NCI-H1436 treated with DMSO at 0.1 percent for 48 hours (cell line): ENCODE results near the gene DSCAML1.

Experiments used
- DNase-seq: peaks from one replicate; lab custom pipeline; 2025; lab: John Stamatoyannopoulos, UW

DSCAML1 gene

GRCh38 chr11:117830674-117831351, 33.8 kb upstream of the DSCAML1 start:
- DNase-seq, result no peak

- DNase-seq, result no peak
Measured at GRCh38 chr11:117830072-117830471, 33.1 kb upstream of the DSCAML1 start.

GRCh38 chr11:117829369-117829725, 32.3 kb upstream of the DSCAML1 start:
- DNase-seq, result no peak

DNA sequence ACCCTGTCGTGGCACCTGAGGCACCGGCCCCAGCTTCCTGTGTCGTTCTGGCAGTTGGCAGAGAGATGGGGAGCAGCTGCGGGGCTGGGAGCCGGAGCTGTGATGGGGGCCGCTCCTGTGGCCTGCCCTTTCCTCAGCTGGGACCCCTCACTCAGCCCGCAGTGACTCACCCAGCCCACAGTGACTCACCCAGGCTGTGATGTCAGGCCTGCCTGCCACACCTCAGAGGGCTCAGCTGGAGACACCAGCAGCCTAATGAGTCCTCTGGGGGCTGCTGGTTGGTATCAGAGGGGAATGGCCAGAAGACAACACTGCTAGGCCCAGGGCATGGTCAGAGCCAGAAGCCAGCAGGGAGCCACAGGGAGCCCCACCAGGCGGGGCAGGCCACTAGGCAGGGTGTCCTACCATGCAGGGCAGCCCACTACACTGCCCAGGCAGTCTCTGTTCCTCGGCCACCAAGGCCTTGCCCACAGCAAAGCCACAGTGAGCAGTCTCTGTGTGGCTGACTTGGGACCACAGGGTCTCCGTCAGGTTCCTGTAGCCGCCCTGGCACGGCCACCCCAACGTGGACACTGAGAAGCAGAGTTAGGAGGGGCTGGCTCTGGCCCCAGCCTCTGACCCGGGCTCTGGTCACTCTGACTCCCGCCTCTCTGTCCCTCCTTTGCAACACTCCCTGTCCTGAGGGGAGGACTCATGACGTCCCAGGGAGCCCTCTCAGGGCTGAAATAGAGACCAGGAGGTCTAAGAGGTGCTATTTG, 31.8 kb upstream of the DSCAML1 start:
- DNase-seq, result no peak

- no peak for DNase-seq
Measured at GRCh38 chr11:117827521-117828511, 30.8 kb upstream of the DSCAML1 start.

GRCh38 chr11:117826832-117827231, 29.8 kb upstream of the DSCAML1 start:
- no peak for DNase-seq

DNA sequence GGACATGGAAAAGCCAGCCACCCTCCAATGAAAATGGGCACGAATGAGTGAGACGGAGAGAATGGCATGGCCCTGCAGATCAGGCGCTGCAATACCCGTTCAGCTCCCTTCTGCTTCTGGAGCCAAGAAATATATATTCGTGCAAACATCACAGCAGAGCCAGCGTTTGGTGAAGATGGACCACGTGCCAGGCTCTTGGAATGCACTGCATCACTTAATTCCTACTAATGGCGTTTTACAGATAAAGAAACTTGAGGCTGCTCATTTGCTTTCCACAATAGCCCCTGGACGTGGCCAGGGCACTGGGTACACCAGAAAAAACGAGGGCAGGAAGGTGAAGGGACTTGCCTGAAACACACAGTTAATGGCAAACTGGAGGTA, 29.2 kb upstream of the DSCAML1 start:
- DNase-seq, result no peak

GRCh38 chr11:117825538-117826189, 28.6 kb upstream of the DSCAML1 start:
- no peak for DNase-seq

DNA sequence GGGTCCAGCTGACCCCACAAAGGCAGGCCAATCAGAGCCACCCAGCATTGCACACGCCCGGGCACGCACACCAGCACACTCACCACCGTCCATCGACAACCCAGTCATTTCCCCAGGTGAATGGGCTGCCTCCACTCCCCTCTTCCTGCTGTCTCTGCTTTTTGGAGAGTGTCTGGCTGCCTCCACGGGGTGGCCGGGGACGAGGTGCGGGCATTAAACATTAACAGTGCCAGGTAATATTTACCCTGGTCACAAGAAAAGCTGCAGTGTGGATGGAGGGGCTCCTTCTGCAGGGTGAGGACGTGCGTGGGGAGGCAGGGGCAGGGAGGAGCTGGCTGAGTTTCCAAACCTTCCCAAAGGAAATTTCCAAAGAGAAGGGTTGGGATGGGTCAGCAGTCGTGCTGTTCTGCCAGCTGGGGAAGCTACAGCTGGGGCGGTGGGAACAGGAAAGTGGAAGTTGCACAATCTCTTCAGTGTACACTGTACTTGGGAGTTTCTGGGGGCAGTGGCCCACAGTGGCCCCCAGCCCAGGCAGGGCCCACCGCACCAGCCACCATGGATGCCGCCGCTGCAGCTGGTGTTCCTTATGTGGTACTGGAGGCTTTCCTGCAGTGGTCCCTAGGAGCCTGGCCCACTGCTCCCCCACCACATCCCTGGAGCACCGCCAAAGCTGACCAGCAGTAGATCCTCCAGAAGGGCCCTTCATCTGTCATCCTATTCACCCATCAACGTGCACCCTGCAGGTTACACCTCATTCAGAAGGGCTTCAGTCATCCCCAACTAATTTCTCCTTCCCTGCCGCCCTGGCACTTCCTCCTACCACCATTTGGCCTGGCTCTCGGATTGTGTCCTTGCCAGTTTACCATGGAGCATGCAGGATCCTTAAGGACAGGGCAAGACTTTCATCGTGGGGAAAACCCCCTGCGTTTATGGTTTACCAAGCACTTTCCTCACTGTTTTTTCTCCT, 27.8 kb upstream of the DSCAML1 start, which contains the start of gene FXYD2:
TSS of gene FXYD2 (minus strand) at position 174 of the 967 bp plus-strand sequence. CDS start at position 108, 66 bp downstream.
- no peak for DNase-seq

- DNase-seq, result no peak
Measured at GRCh38 chr11:117823946-117824420, 27.0 kb upstream of the DSCAML1 start.

GRCh38 chr11:117823294-117823945, 26.4 kb upstream of the DSCAML1 start:
- DNase-seq, result no peak

GRCh38 chr11:117822074-117823033, 25.3 kb upstream of the DSCAML1 start:
- no peak for DNase-seq

GRCh38 chr11:117821431-117821830, 24.4 kb upstream of the DSCAML1 start:
- no peak for DNase-seq

- DNase-seq, result no peak
Measured at GRCh38 chr11:117820516-117820915, 23.5 kb upstream of the DSCAML1 start.

GRCh38 chr11:117820071-117820470, 23.1 kb upstream of the DSCAML1 start:
- no peak for DNase-seq

DNA sequence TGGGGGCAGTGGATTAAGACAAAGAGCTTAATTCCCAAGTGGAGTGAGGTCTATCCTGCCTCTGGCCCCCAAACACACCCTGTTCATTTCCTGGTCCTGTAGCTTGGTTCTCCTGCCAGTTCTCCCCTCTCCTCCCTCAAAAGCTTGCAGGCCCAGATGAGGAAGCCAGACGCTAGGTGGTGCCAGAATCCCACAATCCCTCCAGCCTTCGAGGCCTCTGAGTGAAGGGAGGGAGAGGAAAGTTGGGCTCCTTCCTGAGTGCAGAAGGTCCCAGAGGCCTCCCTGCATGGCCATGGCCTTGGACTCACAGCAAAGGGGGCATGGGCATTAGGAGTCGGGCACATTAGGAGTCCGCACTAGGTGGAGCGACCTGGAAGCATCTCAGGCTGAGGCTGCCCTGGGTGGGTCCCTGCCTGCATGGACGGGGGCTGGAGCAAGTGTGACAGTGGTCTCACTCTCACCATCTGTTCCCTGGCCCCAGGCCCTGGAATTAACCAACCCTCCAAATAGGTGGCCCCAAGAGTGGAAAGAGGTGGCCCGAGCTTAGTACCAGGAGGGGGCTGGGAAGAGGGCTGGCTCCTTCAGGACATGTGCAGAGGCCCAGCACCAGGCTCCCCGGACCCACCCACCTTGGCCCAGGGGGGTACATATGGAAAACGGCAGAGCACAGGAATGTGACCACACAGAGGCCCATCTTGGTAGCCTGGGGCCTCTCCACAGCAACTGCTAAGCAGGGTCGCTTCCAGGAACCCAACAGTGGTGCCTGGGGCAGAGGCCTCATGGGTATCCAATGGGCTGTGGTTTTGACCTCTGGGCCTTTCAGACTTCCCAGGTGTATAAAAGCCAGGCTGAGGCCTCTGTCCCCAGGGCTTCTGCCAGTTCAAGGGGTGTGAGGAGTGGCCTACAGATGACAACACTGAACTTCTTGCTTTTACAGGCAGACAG, 22.4 kb upstream of the DSCAML1 start:
- DNase-seq, result no peak

GRCh38 chr11:117818041-117818873, 21.2 kb upstream of the DSCAML1 start:
- no peak for DNase-seq
